CD4-positive, alpha-beta T cell treated with Interleukin-17A for 1 hour (primary cell): ENCODE data around the gene MICOS13.
A peak's percentile ranks its signal among the peaks of the same experiment; 100 is the strongest.

Experiments
- DNase-seq: peaks from one replicate; pipeline ENCODE4 v3.0.0-alpha.2; 2020

Gene MICOS13

GRCh38 chr19:5686647-5687359 lies 6.5 kb upstream of the MICOS13 start:
- peak; percentile 95 for DNase-seq

GRCh38 chr19:5686326-5686646 lies 6.0 kb upstream of the MICOS13 start:
- no peak for DNase-seq

- no peak for DNase-seq
These were observed 4.5 kb upstream of the MICOS13 start for GRCh38 chr19:5684694-5685430.

- no peak for DNase-seq
These were observed 3.0 kb upstream of the MICOS13 start for GRCh38 chr19:5683177-5683886.

- no peak for DNase-seq
These were observed 1.8 kb upstream of the MICOS13 start for GRCh38 chr19:5682107-5682482.

GRCh38 chr19:5681391-5682106 lies 1.2 kb upstream of the MICOS13 start:
- DNase-seq, result no peak

GRCh38 chr19:5680084-5680436 lies 256 bp downstream of the MICOS13 start:
- no peak for DNase-seq

- DNase-seq, result no peak
These were observed 830 bp downstream of the MICOS13 start for GRCh38 chr19:5679289-5680083.

GRCh38 chr19:5678071-5678718 lies 2.1 kb downstream of the MICOS13 start:
- no peak for DNase-seq

GRCh38 chr19:5677580-5677979 lies 2.7 kb downstream of the MICOS13 start:
- no peak for DNase-seq

GRCh38 chr19:5677136-5677535 lies 3.2 kb downstream of the MICOS13 start:
- DNase-seq, result no peak

GRCh38 chr19:5676772-5677105 lies 3.6 kb downstream of the MICOS13 start:
- DNase-seq, result no peak

- DNase-seq, result no peak
These were observed 4.1 kb downstream of the MICOS13 start for GRCh38 chr19:5676105-5676771.

GRCh38 chr19:5674714-5675113 lies 5.6 kb downstream of the MICOS13 start:
- no peak for DNase-seq

- DNase-seq, result no peak
These were observed 6.6 kb downstream of the MICOS13 start for GRCh38 chr19:5673752-5674151.

GRCh38 chr19:5672708-5673459 lies 7.4 kb downstream of the MICOS13 start:
- DNase-seq, result no peak

GRCh38 chr19:5671600-5671999 lies 8.7 kb downstream of the MICOS13 start:
- DNase-seq, result no peak

GRCh38 chr19:5669212-5669611 lies 11.1 kb downstream of the MICOS13 start:
- no peak for DNase-seq

- DNase-seq, result no peak
These were observed 12.5 kb downstream of the MICOS13 start for GRCh38 chr19:5667751-5668271.

- DNase-seq, result no peak
These were observed 13.2 kb downstream of the MICOS13 start for GRCh38 chr19:5666921-5667610.
